ENCODE measurements around the gene STAT2. TPM values are rescaled to one million over a fixed set of nuclear protein-coding genes. Genes with fewer than 3 reads are reported as not detected.

STAT2 gene
- total RNA-seq, 4 donors from 2014 or later, result 93.8 to 182 (median 111) TPM

DNA sequence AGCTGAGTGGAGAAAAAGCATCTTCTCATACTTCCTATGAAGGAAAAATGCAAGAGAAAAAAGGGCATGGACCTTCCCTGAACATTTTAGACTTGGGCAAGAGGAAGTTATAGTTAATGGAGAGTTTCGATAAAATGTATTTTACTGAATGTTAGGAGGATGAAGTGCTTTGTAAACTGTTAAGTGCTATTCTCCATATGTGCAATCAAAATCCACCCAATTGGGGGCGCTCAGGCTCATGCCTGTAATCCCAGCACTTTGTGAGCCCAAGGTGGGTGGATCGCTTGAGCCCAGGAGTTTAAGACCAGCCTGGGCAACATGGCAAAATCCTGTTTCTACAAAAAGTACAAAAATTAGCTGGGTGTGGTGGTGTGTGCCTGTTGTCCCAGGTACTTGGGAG lies 42.2 kb downstream of the STAT2 start:
- TF ChIP-seq, protein P1, sequence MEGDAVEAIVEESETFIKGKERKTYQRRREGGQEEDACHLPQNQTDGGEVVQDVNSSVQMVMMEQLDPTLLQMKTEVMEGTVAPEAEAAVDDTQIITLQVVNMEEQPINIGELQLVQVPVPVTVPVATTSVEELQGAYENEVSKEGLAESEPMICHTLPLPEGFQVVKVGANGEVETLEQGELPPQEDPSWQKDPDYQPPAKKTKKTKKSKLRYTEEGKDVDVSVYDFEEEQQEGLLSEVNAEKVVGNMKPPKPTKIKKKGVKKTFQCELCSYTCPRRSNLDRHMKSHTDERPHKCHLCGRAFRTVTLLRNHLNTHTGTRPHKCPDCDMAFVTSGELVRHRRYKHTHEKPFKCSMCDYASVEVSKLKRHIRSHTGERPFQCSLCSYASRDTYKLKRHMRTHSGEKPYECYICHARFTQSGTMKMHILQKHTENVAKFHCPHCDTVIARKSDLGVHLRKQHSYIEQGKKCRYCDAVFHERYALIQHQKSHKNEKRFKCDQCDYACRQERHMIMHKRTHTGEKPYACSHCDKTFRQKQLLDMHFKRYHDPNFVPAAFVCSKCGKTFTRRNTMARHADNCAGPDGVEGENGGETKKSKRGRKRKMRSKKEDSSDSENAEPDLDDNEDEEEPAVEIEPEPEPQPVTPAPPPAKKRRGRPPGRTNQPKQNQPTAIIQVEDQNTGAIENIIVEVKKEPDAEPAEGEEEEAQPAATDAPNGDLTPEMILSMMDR (IDR thresholded peaks at IDR 0.05), result no peak
- TF ChIP-seq POLR2AphosphoS5 (IDR thresholded peaks at IDR 0.05), result no peak
- TF ChIP-seq EP300 (IDR thresholded peaks at IDR 0.05), result no peak
- no peak for TF ChIP-seq POLR2A (IDR thresholded peaks at IDR 0.05)
- DNase-seq (ENCODE audit: low spot score in 2 of 2), result no peak
- Histone ChIP-seq H3K27me3 (no peaks in the 10 kb centered on the region), H3K4me1 (peaks cover 18% of the 10 kb centered on the region), H3K36me3 (peaks cover 38% of the 10 kb centered on the region), H3K4me3 (no peak overlapping the region), H3K9me3 (no peaks in the 10 kb centered on the region), H3K27ac (no peak overlapping the region)
- WGBS, result 93% methylated on average over 3 of the region's 3 CpGs

DNA sequence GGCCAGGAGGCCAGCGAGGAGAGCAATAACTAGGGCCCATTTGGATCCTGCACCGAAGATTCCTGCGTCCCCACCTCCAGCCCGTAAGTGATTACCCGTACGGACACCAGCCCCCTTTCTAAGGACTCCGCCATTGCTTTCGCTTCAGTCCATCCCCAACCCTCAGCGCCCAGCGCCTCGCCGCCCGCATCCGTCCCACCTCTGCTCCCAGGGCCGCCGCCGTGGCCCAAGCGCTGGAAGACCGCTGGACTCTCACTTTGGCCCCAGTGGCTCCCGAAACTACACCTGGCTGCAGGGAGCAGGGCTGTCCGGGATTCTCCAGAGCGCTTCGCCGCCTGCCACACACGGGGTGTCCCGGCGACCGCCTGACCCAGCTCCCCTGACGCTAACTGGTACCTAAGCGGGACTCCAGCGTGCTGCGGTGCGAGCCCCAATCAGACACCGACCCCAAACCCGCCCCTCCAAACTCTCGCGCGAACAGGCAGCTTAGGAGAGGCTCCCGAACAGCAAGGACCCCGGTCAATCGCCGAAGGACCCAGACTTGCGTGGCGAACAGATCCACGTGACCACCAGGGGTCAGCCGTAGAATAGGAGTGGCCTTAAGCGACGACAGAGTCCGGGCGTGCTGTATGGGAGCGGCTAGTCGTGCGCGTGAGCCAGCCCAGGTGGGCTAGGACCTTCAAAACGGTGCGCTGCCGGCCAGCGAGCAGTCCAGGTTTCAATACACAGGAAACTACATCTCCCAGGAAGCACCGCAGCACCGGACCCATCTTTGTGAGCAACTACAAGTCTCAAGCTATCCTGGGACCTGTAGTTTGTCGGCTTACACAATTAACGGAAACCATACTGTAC lies 44.1 kb downstream of the STAT2 start, which contains the start of gene CNPY2:
CNPY2 (minus strand) TSS at position 367 of the 852 bp plus-strand sequence. CDS start 771 bp downstream, outside the sequence.
- Histone ChIP-seq H3K36me3 (peaks cover 36% of the 10 kb centered on the region), H3K9me3 (no peaks in the 10 kb centered on the region), H3K27me3 (no peaks in the 10 kb centered on the region), H3K27ac (peak within 1 kb of the TSS; percentile 95), H3K4me1 (peaks cover 18% of the 10 kb centered on the region), H3K4me3 (peak within 1 kb of the TSS; percentile 79)
- peak; percentile 98 for DNase-seq (ENCODE audit: low spot score in 2 of 2)
- WGBS, result under 1% methylated on average over 38 of the region's 62 CpGs
- TF ChIP-seq, protein P1 (IDR thresholded peaks at IDR 0.05), result no peak
- TF ChIP-seq POLR2AphosphoS5 (IDR thresholded peaks at IDR 0.05) (peak in 1 of 3 donors; percentile 83), EP300 (IDR thresholded peaks at IDR 0.05) (no peak), POLR2A (IDR thresholded peaks at IDR 0.05) (peak; percentile 69 to 75)

DNA sequence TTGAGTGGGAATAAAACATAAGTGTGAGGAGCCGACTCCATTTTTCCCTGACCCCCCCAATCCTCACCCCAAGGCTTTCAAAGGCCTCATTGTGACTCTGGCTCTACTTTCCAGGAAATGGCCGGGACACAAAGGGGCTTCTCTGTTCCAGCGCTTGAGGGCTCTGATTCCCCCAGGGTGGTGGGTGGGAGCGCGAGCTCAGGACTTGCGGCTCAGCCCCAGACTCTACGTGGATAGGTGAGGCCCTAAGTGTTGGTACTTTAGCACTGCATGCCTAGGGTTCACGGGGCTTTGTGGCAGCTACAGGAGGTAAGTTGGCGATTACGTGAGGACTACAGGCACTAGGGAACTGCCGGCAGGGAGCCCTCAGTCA lies 44.7 kb downstream of the STAT2 start:
- peak in 1 of 2 donors; percentile 60 for DNase-seq (ENCODE audit: low spot score in 2 of 2)
- Histone ChIP-seq H3K27ac (peak overlapping the region; percentile 95), H3K36me3 (peaks cover 40% of the 10 kb centered on the region), H3K27me3 (no peaks in the 10 kb centered on the region), H3K9me3 (no peaks in the 10 kb centered on the region), H3K4me1 (peaks cover 18% of the 10 kb centered on the region), H3K4me3 (peak overlapping the region; percentile 79)
- 1% methylated on average over 10 of the region's 11 CpGs for WGBS
- TF ChIP-seq EP300 (IDR thresholded peaks at IDR 0.05), result no peak
- no peak for TF ChIP-seq POLR2A (IDR thresholded peaks at IDR 0.05)
- TF ChIP-seq, protein P1 (IDR thresholded peaks at IDR 0.05), result no peak

DNA sequence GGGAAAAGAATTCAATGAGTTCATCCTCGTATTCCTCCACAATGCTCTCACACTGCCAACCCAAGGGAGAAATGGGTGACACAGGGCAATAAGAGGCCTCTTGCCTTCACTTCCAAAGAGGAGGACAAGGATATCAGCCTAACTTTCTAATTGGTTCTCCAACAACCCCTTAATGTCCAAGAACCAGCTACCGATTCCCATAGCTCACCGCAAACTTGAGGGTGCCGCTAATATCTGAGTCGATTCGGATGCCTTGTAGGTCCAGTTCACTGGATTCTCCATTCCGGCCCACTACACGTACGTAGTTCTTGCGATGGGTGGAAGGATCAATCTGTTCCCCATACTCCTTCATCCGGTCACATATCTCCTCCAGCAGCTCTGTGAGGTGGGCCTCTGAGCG lies 48.9 kb downstream of the STAT2 start:
- Histone ChIP-seq H3K4me3 (no peak overlapping the region), H3K4me1 (peaks cover 12% of the 10 kb centered on the region), H3K36me3 (peaks cover 48% of the 10 kb centered on the region), H3K27me3 (no peaks in the 10 kb centered on the region), H3K9me3 (no peaks in the 10 kb centered on the region), H3K27ac (no peak overlapping the region)
- TF ChIP-seq POLR2AphosphoS5 (IDR thresholded peaks at IDR 0.05) (no peak), EP300 (IDR thresholded peaks at IDR 0.05) (no peak), POLR2A (IDR thresholded peaks at IDR 0.05) (no peak)
- TF ChIP-seq, protein P1 (IDR thresholded peaks at IDR 0.05), result no peak
- no peak for DNase-seq (ENCODE audit: low spot score in 2 of 2)
- WGBS, result 92% methylated on average over 12 of the region's 12 CpGs

DNA sequence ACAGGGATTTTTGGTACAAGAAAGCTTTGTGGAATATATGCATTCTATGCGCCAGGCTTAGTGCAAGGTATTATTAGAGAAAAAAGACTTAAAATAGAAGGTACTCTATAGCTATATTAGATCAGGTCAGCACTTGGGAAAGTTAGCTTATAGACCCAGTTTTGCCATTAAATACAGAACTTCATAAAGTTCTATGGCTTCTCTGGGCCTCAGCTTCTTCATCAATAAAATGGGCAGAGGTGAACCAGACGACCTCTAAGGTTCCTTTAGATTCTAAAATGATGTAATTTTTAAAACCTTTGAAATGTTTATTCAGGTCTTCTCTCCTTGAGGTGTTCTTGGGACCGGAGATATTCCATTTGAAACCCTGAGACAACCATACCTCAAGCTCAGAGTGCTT lies 51.2 kb downstream of the STAT2 start:
- TF ChIP-seq, protein P1 (IDR thresholded peaks at IDR 0.05), result no peak
- no peaks in the 10 kb centered on the region for H3K27me3 ChIP-seq
- 92% methylated on average over 3 of the region's 3 CpGs for WGBS

More for the DNA sequence above, 51.2 kb downstream of the STAT2 start:
- Histone ChIP-seq H3K9me3 (no peaks in the 10 kb centered on the region), H3K27ac (no peak overlapping the region), H3K36me3 (peaks cover 55% of the 10 kb centered on the region), H3K4me1 (no peaks in the 10 kb centered on the region), H3K4me3 (no peak overlapping the region)
- DNase-seq (ENCODE audit: low spot score in 2 of 2), result no peak

Measured in suprapubic skin (tissue), 4 donors.